Measurements from ENCODE around the gene MAGEA9B.

DNA sequence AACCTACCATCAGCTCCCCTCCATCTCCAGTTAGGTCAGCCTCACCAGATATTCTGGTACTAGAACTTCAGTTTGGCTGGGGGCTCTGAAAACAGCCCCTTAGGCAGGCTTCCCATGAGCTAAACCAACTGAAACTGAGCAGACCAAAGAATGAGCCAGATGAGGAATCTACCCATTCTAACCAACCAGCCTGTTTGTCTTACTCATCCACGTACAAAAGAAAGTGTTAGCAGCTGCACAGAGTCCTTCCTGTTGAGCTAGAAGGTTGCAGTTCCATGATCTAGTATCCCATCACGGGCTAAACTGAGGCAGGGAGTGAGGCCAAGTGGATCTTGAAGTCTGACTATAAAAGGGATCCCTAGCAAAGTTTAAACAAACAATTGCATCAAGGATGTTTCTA, 17.5 kb downstream of the MAGEA9B start:
- no peak for TF ChIP-seq POLR2AphosphoS5 (IDR thresholded peaks at IDR 0.05; ENCODE audit: borderline replicate concordance, low read depth, low read length)
- TF ChIP-seq EZH2 (IDR thresholded peaks at IDR 0.05) = no peak
- TF ChIP-seq FOXP2 (optimal IDR thresholded peaks at IDR 0.05; ENCODE audit: control extremely low read depth, extremely low read length, insufficient read depth) = no peak
